ENCODE results near the gene TIMP3. TPM values are rescaled to one million over a fixed set of nuclear protein-coding genes. Genes with fewer than 3 reads are reported as not detected.

The TIMP3 gene
- polyA plus RNA-seq, 3 donors: 106 to 130 (median 121) TPM

DNA sequence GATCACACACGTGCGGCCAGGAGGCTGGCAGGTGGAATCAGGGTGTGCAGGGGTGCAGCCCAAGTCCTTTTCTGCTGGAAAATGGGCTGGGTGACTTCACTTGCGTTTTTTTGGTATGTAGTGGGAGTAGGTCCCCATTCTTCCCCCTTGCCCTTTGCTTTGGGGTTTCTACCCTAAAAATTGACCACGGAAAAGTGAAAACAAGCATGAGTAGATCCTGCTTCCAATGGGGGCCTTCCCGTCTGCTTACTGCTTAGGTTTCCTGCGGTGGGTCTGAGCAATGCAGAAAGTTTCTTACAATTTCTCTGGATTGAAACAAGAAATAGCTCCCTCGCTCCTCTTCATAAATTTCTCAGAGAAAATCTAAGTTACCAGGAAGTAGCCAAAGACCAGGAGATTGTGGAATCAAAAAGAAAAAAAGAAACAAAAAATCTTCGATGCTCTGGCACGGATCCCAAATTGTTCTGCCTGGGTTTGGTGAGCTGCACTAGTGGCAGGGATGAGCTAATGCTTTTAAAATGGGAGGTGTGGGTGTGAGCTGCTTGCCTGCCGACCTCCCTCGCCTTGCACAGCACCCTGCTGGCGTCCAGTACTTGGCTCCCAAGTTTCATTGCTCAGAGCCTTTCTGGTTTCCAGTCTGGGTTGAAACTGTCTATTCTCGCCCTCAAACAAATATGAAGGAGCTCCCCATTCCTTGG, 2.4 kb downstream of the TIMP3 start:
- no peak for DNase-seq

DNA sequence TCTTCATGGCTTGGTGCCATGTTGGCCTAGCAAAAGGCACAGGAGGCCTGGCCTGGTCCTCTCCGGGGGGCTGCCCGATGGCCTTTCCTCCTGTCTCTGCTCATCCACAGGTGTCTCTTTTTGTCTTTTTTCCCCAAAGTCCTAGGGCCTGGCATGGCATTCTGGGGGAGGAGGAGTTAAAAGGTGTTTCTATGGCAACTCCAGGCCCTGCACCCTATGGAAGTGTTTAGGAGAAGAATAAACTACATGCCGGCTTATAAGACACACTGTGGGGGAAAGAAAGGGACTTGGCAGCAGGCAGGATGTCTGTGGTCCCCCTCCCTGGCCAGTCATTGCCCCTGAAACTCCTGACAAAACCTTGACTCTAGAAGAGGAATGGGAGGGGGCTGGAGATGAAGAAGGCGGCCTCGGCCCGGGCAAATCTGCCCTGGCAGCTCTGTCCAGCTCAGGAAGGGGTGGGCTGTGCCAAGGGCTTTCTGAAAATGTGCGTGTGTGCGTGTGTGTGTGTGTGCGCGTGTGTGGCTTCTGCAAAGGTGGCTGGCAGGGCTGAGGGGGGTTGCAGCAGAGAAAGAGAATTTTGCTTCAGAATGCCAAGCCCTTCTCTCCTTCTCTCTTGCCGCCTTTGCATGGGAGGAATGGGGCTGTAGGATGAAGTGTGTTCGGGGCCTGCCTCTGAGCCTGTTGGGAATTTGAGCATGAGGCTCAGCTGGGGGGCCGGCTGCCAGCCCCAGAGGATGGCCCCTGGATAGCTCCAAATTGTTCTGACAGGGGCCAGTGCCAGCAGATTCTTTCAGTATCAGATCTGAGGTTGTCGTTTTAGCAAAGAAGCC, 3.2 kb downstream of the TIMP3 start:
- no peak for DNase-seq

DNA sequence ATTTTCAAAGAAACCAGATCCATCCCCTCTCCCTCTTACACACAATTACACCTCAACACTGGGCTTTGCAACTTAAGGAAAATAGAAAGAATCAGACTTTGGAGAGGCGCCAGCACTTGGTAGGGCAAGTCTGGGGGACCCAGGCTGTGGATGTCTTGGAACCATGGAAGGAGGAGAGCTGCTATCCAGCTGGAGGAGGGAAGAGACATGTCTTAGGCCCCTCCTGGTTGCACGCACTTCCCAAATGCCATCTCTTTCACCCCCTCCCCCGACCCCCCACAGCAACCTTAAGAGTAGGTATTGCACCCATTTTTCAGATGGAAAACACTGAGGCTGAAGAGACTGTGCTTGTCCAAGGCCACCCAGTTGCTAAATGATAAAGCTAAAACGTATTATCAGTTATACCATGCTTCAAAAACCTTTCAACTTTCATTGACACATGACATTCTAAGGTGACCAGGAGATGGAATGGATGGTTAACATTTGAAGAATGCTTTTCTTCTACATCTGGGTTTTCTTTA, 3.9 kb downstream of the TIMP3 start:
- DNase-seq: no peak

GRCh38 chr22:32806296-32806695, 4.8 kb downstream of the TIMP3 start:
- DNase-seq: no peak

DNA sequence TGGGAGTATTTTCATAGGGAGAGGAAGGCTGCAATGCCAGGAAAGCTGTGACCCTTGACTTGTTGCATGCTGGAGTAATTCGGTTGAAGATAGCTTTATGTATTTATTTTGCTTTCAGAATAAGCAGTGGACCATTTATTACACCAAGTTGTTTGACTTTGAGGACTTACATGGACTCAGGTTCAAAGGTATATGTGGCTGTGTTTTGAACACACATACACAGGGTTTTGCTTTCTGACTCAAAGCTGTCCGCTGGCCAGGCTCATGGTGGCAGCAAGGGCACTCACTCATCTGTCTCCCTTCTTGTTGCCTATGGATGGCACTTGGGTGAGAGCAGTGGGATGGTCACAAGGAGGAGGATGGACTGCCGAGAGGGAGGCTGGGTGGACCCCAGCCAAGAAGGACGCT, 6.5 kb downstream of the TIMP3 start:
- no peak for DNase-seq

DNA sequence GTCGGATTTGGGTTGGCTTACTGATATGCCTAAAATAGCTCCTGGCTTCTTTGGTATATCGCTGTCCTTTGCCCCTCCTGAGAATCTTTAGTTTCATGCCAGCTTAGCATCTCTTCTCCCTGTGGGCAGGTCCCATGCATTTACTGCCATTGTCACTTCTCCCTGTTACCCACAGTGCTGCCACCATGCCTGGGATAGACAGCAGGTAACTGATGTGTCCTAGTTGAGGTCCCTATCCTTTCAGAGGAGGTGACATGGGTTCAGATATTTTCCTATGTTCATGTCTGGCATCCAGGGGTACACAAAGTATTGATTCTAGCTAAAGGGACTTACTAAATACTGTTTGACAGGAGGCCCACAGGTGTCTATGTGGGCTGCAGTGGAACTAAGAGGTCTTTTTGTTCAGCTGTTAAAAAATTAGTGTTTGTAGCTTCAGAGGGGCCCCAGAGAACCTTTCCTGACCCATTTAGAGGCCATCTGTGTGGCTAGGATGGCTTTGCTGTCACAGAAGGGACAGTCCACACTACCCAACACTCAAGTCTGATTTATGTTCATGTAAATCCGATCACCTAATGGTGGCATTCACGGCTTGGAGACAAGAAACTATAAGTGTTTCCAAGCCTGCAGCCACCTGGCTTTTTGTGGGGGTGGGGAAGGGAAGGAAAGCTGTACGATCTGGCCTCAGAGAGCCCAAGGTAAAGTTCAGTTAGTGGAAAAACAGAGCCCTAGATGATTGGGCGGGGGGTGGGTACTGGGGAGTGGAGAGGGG, 8.5 kb downstream of the TIMP3 start:
- no peak for DNase-seq

GRCh38 chr22:32810555-32811133, 9.1 kb downstream of the TIMP3 start:
- DNase-seq: no peak

- DNase-seq: no peak
These were observed 10.5 kb downstream of the TIMP3 start for GRCh38 chr22:32811788-32812545.

GRCh38 chr22:32814285-32814860, 12.9 kb downstream of the TIMP3 start:
- DNase-seq: no peak

- no peak for DNase-seq
These were observed 13.6 kb downstream of the TIMP3 start for GRCh38 chr22:32815059-32815458.

- DNase-seq: no peak
These were observed 14.4 kb downstream of the TIMP3 start for GRCh38 chr22:32815943-32816342.

- DNase-seq: no peak
These were observed 15.7 kb downstream of the TIMP3 start for GRCh38 chr22:32817137-32817730.

- no peak for DNase-seq
These were observed 17.1 kb downstream of the TIMP3 start for GRCh38 chr22:32818446-32819115.

DNA sequence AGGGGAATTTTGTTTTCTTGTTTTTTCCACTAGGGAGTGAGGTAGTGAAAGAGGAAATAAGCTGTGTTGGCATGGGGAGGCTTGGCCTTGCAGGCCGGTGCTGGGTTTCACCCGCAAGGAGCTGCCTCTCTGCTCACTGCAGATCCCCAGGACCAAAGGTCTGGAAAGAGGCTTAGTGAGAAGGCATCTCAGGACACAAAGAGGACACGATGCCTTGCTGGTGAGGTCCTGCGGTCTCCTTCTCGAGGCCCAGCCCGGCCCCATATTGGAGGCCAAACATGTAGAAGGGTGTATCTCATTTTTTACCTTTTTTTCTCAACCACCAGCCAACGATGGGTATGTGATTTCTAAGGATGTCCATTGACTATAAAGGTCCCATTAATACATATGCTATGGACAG, 17.6 kb downstream of the TIMP3 start:
- DNase-seq: no peak

DNA sequence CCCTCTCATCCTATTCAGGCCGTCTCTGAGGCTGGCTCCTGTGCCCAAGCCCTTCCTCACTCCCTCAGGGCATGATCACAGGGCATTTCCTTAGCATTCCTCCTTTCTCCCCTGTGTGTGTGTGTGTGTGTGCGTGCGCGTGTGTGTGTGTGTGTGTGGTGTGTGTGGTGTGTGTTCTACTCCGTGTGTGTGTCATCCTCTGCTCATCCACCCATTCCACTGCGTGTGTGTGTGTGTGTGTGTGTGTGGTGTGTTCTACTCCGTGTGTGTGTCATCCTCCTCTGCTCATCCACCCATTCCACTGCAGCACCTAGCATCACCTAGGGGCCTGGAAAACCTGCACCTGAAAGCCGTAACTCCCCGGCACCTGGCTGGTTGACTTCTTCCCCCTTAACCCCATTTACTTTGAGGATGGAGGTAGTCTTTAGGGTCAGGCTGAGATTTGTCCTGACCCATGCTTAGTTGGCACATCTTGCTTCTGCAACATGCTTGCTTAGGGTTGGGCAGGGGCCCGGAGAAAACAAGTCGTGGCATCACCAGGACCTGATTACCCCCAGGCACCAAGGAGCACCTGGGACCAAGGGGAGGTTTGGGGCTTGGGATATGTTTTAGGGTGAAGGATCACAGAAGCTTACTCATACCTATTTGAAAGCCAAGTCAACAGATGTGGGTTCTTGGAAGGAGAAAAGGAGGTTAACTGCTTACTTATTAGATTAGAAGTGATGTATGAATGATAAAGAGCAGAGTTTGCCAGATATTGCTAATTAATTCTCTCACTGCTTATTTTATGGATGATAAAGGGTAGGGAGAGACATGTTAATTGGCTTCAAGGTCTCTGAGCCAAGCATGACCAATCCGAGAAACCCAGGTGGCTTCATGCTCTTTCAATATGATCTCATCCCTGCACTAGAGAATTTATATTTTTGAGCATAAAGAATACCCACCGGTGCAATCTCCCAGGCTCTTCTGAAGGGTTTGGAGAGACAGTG, 18.9 kb downstream of the TIMP3 start:
- no peak for DNase-seq

- DNase-seq: no peak
These were observed 20.8 kb downstream of the TIMP3 start for GRCh38 chr22:32822179-32822877.

DNA sequence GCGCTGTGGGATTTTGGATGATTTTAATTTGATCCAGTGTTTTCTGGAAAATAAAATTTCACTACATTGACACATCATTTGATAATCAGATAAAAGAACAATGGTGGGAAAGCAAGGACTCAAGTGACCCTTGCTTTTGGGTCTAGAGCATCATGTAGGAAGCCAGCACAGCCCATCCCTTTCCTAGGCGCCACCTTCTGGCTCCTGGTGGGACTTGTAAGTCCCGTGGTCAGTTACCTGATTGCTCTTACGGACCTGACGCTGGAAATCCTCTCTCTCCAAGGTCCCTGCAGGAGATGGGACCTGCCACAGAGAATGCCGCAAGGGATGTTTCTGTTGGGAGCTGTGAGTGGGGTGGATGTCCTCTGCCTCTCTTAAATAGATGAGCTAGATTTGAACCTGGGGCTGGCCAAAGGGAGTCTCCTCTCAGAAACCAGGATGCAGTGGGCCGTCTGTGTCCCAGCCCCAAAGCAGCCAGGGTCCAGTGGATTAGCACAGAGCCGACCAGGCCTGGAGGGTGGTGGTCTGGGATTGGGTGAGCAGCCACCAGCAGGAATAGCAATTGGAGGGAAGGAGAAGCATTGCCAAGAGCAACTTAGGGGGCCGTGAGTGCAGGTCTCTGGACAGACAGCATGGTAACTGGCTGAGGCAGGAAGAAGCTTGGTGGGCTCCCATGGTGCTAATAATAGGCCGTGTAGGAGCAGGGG, 21.7 kb downstream of the TIMP3 start:
- no peak for DNase-seq
